LNCAP (cell line): Measurements from ENCODE around the gene FANCL.

ENCODE experiments used
- CTCF ChIP-seq: fragments of 450-650 bp; IDR thresholded peaks from 2 replicates; pipeline ENCODE4 v1.5.1; 2017; ENCODE audit warnings: mild to moderate bottlenecking

The FANCL gene

GRCh38 chr2:58133395-58133794 lies 107.7 kb downstream of the FANCL start:
- no peak for TF ChIP-seq CTCF

GRCh38 chr2:58131191-58132011 lies 109.7 kb downstream of the FANCL start:
- TF ChIP-seq CTCF: no peak

- TF ChIP-seq CTCF: no peak
Observed at GRCh38 chr2:58130238-58130637, 110.9 kb downstream of the FANCL start.

- TF ChIP-seq CTCF: no peak
Observed at GRCh38 chr2:58127111-58127510, 114.0 kb downstream of the FANCL start.

- TF ChIP-seq CTCF: no peak
Observed at GRCh38 chr2:58122540-58122939, 118.6 kb downstream of the FANCL start.

GRCh38 chr2:58122040-58122439 lies 119.1 kb downstream of the FANCL start:
- no peak for TF ChIP-seq CTCF

GRCh38 chr2:58120626-58121229 lies 120.4 kb downstream of the FANCL start:
- no peak for TF ChIP-seq CTCF
